RWPE2 (cell line): Measurements from ENCODE around the gene ZNF575.

Source experiments
- ATAC-seq: fragments of 200-7000 bp; cut with Tn5 transposase; 3 replicates; pipeline ENCODE4 v1.9.1; 2021; ENCODE audit warnings: low read depth
- DNase-seq: peaks from one replicate; pipeline ENCODE4 v3.0.0-alpha.2; 2020; ENCODE audit warnings: low spot score
- H3K27ac ChIP-seq: fragments of 450-650 bp; 2 replicates; pipeline ENCODE4 v1.5.1; 2017; ENCODE audit warnings: mild to moderate bottlenecking; ENCODE audit not compliant: poor library complexity, severe bottlenecking
- H3K27me3 ChIP-seq: fragments of 250-450 bp; sonication (Bioruptor Pico); 2 replicates; pipeline ENCODE4 v1.5.1; 2021; ENCODE audit warnings: mild to moderate bottlenecking, moderate library complexity; ENCODE audit not compliant: insufficient read depth, poor library complexity, severe bottlenecking
- H3K36me3 ChIP-seq: fragments of 250-450 bp; sonication (Bioruptor Pico); 2 replicates; pipeline ENCODE4 v1.5.1; 2020; ENCODE audit warnings: low read depth, mild to moderate bottlenecking, moderate library complexity
- H3K4me1 ChIP-seq: fragments of 250-450 bp; sonication (Bioruptor Pico); 2 replicates; pipeline ENCODE4 v1.5.1; 2021; ENCODE audit warnings: mild to moderate bottlenecking, moderate library complexity; ENCODE audit not compliant: insufficient read depth, poor library complexity, severe bottlenecking
- H3K4me3 ChIP-seq: fragments of 250-450 bp; sonication (Bioruptor Pico); 2 replicates; pipeline ENCODE4 v1.5.1; 2021; ENCODE audit warnings: mild to moderate bottlenecking, moderate library complexity; ENCODE audit not compliant: severe bottlenecking
- H3K9me3 ChIP-seq: fragments of 250-450 bp; sonication (Bioruptor Pico); 2 replicates; pipeline ENCODE4 v1.5.1; 2021; ENCODE audit warnings: mild to moderate bottlenecking, moderate library complexity; ENCODE audit not compliant: severe bottlenecking
- CTCF ChIP-seq: fragments of 450-650 bp; IDR thresholded peaks from one replicate; pipeline ENCODE4 v1.5.1; 2017; ENCODE audit warnings: mild to moderate bottlenecking, moderate library complexity; ENCODE audit not compliant: poor library complexity, severe bottlenecking

The ZNF575 gene

GRCh38 chr19:43564800-43565199, 31.8 kb downstream of the ZNF575 start:
- H3K27me3 ChIP-seq: no peaks in the 10 kb centered on the region
- DNase-seq: no peak
- H3K27ac ChIP-seq: no peak overlapping the region
- H3K4me3 ChIP-seq: no peak overlapping the region
- no peaks in the 10 kb centered on the region for H3K9me3 ChIP-seq
- no peak for ATAC-seq
- H3K36me3 ChIP-seq: peaks cover under 1% of the 10 kb centered on the region
- TF ChIP-seq CTCF: no peak
- no peaks in the 10 kb centered on the region for H3K4me1 ChIP-seq

GRCh38 chr19:43569657-43570056, 36.7 kb downstream of the ZNF575 start:
- DNase-seq (no peak), ATAC-seq (no peak)
- no peak for TF ChIP-seq CTCF
- H3K36me3 ChIP-seq: peaks cover 22% of the 10 kb centered on the region
- no peaks in the 10 kb centered on the region for H3K27me3 ChIP-seq
- H3K4me3 ChIP-seq: no peak overlapping the region
- H3K9me3 ChIP-seq: no peaks in the 10 kb centered on the region
- no peaks in the 10 kb centered on the region for H3K4me1 ChIP-seq
- H3K27ac ChIP-seq: no peak overlapping the region

DNA sequence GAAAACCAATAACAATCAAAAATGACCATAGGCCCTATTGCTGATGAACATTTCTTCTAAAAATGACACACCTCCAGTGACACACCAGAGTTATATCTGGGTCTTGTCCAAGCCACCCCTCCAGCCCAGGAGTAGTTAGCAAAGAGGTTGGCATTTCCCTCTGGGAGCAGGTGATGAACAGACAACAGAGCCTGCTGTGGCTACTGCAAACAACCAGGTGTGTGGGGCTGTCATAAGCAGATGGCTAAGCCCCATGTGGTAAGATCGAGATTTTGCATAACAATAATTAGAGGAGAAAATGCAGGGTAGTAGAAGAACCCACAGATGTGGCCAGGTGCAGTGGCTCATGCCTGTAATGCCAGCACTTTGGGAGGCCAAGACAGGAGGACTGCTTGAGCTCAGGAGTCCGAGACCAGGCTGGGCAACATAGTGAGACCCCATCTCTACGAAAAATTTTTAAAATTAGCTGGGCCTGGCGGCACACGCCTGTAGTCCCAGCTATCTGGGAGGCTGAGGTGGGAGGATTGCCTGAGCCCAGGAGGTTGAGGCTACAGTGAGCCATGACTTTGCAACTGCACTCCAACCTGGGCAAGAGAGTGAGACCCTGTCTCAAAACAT, 37.3 kb downstream of the ZNF575 start:
- Histone ChIP-seq H3K36me3 (peaks cover 22% of the 10 kb centered on the region), H3K27ac (no peak overlapping the region), H3K4me3 (no peak overlapping the region), H3K4me1 (no peaks in the 10 kb centered on the region), H3K9me3 (no peaks in the 10 kb centered on the region), H3K27me3 (no peaks in the 10 kb centered on the region)
- no peak for TF ChIP-seq CTCF
- DNase-seq (no peak), ATAC-seq (peak; percentile 70)

DNA sequence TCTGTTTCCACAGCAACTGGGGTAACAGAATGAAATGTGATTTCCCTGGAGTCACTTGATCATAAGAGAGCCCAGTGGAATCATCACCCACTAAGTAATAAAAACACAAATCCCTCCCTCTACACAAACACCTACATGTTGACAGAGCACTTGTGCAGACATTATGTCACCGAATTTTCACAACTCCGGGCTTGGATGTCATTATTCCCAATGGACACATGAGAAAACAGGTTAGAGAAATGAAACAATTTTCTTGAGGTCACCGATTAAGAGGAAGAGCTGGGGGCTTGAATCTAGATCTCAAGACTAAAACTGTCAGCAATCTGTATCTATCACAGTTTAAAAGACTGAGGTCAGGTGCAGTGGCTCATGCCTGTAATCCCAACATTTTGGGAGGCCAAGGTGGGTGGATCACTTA, 39.2 kb downstream of the ZNF575 start:
- peaks cover 22% of the 10 kb centered on the region for H3K36me3 ChIP-seq
- H3K27ac ChIP-seq: no peak overlapping the region

More for the DNA sequence above, 39.2 kb downstream of the ZNF575 start:
- Histone ChIP-seq H3K27me3 (no peaks in the 10 kb centered on the region), H3K4me1 (peaks cover 9% of the 10 kb centered on the region), H3K4me3 (no peak overlapping the region), H3K9me3 (no peaks in the 10 kb centered on the region)
- DNase-seq (no peak), ATAC-seq (no peak)
- TF ChIP-seq CTCF: no peak
